Measurements from ENCODE around the gene CMIP. TPM values are rescaled to one million over a fixed set of nuclear protein-coding genes. Genes with fewer than 3 reads are reported as not detected.

The CMIP gene
- total RNA-seq, 4 donors from 2014 or later, result 16.7 to 104 (median 43.6) TPM

- Histone ChIP-seq H3K36me3 (no peaks in the 10 kb centered on the region), H3K4me3 (no peak overlapping the region), H3K27ac (peak overlapping the region in 1 of 2 donors; percentile 49), H3K9me3 (no peaks in the 10 kb centered on the region), H3K4me1 (no peaks in the 10 kb centered on the region), H3K27me3 (no peaks in the 10 kb centered on the region)
- intact Hi-C loops (cut with DNase I; ENCODE audit: low total_unique reads), result no loop called here
- no peak for DNase-seq
- TF ChIP-seq POLR2A (IDR thresholded peaks at IDR 0.05) (no peak), CTCF (IDR thresholded peaks at IDR 0.05) (no peak)
Measured at GRCh38 chr16:81633680-81634379, 189.2 kb downstream of the CMIP start.

GRCh38 chr16:81634380-81635062 lies 189.9 kb downstream of the CMIP start:
- no peaks in the 10 kb centered on the region for H3K4me1 ChIP-seq
- H3K27me3 ChIP-seq, result no peaks in the 10 kb centered on the region
- H3K4me3 ChIP-seq, result no peak overlapping the region
- DNase-seq, result peak in 1 of 2 donors; percentile 43
- no peaks in the 10 kb centered on the region for H3K36me3 ChIP-seq
- no peaks in the 10 kb centered on the region for H3K9me3 ChIP-seq
- intact Hi-C loops (cut with DNase I; ENCODE audit: low total_unique reads), result no loop called here
- H3K27ac ChIP-seq, result peak overlapping the region in 1 of 2 donors; percentile 49
- TF ChIP-seq CTCF (IDR thresholded peaks at IDR 0.05), result no peak
- TF ChIP-seq POLR2A (IDR thresholded peaks at IDR 0.05), result no peak

GRCh38 chr16:81635063-81635937 lies 190.7 kb downstream of the CMIP start:
- Histone ChIP-seq H3K36me3 (no peaks in the 10 kb centered on the region), H3K4me3 (no peak overlapping the region), H3K27me3 (no peaks in the 10 kb centered on the region), H3K4me1 (no peaks in the 10 kb centered on the region), H3K27ac (peak overlapping the region in 1 of 2 donors; percentile 49), H3K9me3 (no peaks in the 10 kb centered on the region)
- intact Hi-C loops (cut with DNase I; ENCODE audit: low total_unique reads), result no loop called here
- no peak for TF ChIP-seq POLR2A (IDR thresholded peaks at IDR 0.05)
- TF ChIP-seq CTCF (IDR thresholded peaks at IDR 0.05), result no peak
- DNase-seq, result no peak

- Histone ChIP-seq H3K4me3 (no peak overlapping the region), H3K27ac (no peak overlapping the region), H3K9me3 (no peaks in the 10 kb centered on the region), H3K36me3 (no peaks in the 10 kb centered on the region), H3K4me1 (no peaks in the 10 kb centered on the region), H3K27me3 (no peaks in the 10 kb centered on the region)
- TF ChIP-seq POLR2A (IDR thresholded peaks at IDR 0.05) (no peak), CTCF (IDR thresholded peaks at IDR 0.05) (no peak)
- intact Hi-C loops (cut with DNase I; ENCODE audit: low total_unique reads), result no loop called here
- no peak for DNase-seq
Measured at GRCh38 chr16:81636298-81636993, 191.8 kb downstream of the CMIP start.
